GM21786 (cell line): ENCODE measurements around the gene SNRPB2.

Source experiments
- ATAC-seq: cut with Tn5 transposase; IDR thresholded peaks from one replicate; pipeline ENCODE4 v1.9.1; 2021; ENCODE audit not compliant: unreplicated experiment

SNRPB2 gene

DNA sequence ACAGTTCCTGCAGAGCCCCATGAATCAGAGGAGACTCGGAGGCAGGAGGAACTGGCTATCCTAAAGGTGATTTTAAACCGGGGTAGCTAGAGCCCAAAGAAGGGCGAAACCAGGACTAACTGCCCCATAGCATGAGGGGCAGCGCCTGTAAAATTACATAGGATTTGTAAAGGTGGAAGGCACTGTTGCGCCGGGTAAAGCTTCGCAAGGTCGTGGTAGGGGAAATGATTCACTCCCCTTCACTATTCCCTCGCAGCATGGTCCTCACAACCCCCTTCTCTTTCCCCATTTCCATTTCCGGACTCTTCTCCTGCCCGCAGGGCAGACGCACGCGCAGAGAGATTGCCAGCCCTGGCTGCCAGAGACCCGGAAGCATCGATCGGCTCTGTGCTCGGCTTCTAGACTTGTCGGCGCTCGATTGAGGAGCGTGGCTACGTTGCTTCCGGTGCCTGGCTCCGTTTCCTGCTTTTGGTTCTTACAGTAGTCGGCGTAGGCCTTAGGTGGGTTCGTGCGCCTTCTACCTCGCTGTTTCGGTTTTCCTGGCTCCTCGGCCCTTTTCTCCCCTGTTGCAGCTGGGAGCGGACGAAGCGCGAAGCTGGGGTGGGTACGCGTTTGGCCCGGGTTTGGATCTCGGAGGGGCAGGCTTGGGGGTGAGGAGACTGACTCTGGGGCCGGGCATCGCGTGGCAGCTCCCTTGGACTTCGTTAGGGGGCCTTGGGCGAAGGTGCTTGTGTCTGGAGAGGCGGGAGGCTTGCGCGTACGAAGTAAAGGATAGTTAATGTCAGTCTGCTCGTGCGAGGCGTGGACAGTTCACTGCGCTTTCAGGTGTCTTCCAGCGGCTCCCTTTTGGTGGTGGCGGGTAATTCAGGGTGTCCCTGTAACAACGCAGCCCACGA lies at the start of gene SNRPB2:
Gene SNRPB2, plus strand, starts transcription at position 462 of the 896 bp plus-strand sequence. CDS start 1,677 bp downstream, outside the sequence.
- peak; percentile 99 for ATAC-seq

DNA sequence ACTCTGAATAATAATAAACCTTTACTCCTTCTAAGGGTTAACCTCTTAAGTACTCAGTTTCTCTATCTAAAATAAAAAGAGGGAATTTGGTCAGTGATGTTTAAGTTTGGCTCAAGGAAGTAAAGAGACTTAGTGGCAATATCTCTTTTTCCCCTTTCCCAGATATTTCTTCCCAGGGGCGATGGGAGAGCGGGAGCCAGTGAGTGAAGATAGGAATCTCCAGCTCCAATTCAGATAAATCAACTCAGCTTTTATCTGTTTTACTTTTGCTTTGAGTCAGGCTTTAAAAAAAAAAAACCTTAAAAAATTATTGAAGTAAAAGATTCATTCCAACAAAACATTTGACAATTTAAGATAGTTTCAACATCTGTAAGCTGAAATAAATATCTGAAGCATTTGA lies 45.4 kb upstream of the SNRPB2 start:
- ATAC-seq = no peak

DNA sequence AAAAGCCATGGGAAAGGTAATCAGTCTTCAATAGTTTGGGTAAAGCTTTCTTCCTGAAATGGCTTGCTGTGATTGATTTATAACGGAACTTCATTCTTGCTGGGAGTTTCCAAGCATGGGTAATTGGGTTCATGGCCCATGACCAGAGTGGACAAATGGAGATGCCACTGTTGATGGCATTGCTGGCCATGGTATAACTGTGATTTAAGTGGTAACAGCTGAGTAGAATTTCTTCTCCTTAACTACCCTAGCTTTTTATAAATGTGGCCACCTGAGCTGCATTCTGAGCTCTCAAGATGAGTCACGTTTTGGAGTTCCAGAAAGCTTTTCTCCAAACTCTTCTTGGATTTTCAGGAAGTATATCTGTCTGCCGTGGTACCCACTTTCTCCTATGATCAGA lies 39.9 kb upstream of the SNRPB2 start:
- ATAC-seq = no peak

DNA sequence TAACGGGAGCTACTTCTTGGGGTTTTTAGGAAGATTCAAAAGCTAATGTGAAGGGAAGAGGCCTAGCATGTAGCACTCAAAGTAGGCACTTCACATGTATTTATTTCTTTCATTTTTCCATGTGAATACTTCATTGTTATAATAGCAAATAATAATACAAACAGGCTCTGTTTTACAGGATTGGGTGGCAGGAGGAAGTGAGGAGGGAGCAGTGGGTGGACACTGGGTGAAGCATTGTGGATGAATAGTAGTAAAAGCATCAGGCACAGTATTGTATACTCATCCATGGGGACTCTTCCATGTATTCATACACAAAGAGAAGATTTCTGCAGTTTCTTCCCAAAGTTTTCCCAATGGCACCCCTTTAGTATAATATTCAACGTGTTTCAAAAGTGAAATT lies 38.4 kb upstream of the SNRPB2 start:
- no peak for ATAC-seq

DNA sequence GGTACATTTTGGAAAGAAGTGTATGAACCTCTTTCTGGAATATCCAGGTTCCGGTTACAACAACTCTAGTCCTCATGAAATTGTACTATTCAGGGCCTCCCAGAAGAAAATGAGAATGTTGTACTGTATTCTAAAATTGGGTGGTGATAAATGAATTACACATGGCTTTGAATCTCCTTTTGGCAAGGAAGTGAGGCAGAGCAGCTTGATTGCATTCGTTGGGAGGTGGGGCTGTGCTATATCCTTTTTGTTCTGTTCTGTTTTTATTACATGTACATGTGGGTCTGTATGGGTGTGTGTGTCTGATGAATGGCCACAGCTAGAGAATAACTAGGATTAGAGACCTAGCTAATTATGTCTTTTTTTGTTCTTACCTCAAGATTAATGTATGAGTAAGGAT lies 37.8 kb upstream of the SNRPB2 start:
- no peak for ATAC-seq

- ATAC-seq = no peak
These were observed 37.4 kb upstream of the SNRPB2 start for GRCh38 chr20:16692442-16692841.

DNA sequence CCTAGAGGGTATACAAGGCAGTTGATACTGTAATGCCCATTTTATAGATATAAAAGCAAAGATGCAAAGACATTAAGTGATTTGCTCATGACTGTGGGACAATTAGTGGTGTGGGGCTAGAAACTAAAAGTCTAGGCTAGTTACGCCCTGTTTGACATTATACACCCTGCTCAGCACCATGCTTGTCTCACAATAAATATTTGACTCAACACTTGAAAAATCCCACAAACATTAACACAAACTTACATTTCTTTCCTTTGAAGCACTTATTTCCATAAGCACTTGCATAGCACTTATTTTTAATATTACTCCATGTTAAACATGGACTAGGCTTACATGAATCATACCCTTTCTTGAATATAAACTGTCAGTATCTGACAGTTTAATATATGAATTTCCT lies 36.5 kb upstream of the SNRPB2 start:
- no peak for ATAC-seq

- no peak for ATAC-seq
These were observed 35.7 kb upstream of the SNRPB2 start for GRCh38 chr20:16694161-16694560.

GRCh38 chr20:16695628-16696027 lies 34.2 kb upstream of the SNRPB2 start:
- ATAC-seq = no peak

- ATAC-seq = no peak
These were observed 30.5 kb upstream of the SNRPB2 start for GRCh38 chr20:16699293-16699692.

GRCh38 chr20:16701296-16701695 lies 28.5 kb upstream of the SNRPB2 start:
- ATAC-seq = no peak

DNA sequence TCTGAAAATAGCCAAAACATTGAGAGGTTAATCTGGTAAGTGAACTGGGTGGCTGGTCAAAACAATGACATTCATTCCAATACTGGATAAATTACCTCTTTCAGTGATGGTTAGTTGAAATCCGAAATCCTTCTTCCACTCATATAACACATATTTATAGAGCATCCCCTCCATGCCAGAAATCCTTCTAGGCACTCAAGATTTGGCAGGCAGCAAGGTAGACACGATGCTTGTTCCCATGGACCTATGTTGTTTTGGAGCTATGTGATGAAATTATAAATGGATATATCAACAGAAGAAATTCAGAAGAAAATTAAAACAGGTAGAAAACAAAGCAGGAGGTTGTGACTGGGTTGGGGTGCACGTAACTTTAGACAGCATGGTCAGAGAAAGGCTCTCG lies 26.3 kb upstream of the SNRPB2 start:
- ATAC-seq = no peak

DNA sequence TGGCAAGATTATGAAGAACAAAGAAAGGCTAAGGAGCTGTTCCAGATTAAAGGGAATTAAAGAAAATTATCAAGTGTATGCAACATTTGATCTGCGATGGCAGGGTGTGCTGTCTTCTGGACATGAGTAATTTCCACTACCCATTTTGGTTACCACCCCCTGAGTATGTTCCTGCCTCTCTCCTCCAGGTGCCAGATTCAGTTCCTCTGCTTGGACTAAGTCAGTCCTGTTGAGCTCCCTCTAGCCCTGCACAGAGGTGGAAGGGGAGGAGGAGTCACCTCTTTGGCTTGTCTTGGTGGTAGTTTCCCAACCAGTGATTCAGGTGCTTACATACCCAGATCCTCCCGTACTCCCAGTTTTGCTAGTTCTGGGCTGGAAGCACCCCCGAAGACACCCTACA lies 22.2 kb upstream of the SNRPB2 start:
- ATAC-seq = peak; percentile 63

- ATAC-seq = no peak
These were observed 21.2 kb upstream of the SNRPB2 start for GRCh38 chr20:16708602-16709001.

DNA sequence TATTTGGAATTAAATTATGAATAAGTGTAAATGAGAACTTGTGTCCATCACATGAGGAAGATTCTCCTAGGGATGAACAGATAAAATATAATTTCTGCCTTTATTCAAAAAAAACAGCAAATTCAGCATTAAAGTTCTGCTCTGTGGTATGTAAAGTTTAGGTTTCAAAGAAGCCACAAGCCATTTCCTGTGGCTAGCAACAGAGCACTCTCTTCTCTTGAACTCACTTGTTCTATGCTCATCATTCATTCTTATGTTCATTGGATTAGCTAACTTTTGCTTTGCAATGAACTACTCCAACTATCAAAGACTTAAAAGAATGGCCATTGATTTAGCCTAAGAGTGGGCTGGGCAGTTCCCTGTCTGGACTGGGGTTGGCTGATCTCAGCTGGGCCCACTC lies 20.8 kb upstream of the SNRPB2 start:
- ATAC-seq = peak; percentile 79

- ATAC-seq = no peak
These were observed 19.0 kb upstream of the SNRPB2 start for GRCh38 chr20:16710781-16711180.

- no peak for ATAC-seq
These were observed 18.1 kb upstream of the SNRPB2 start for GRCh38 chr20:16711661-16712258.

GRCh38 chr20:16712511-16712947 lies 17.3 kb upstream of the SNRPB2 start:
- ATAC-seq = no peak

GRCh38 chr20:16713066-16713465 lies 16.8 kb upstream of the SNRPB2 start:
- ATAC-seq = no peak

DNA sequence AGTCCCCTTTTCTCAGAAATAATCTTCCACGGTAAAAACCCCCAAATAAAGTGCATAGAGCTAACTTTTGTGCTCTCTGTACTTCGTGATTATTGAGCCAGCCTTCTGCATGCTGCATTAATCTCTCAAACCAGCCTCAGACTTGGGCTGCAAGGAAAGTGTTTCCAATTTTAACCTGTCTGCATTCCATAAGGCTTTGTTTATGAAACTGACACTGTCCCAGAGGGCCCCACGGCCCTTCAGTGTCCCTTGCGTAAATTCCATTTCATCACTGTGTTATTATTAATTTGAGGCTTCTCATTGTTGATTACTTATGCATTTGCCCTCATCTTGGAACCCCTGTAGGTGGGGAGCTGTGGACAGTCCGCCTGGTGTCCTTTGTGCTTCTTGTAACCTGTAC lies 15.6 kb upstream of the SNRPB2 start:
- ATAC-seq = no peak

- no peak for ATAC-seq
These were observed 15.1 kb upstream of the SNRPB2 start for GRCh38 chr20:16714751-16715150.

GRCh38 chr20:16719421-16719820 lies 10.4 kb upstream of the SNRPB2 start:
- no peak for ATAC-seq
